Epidermal melanocyte (primary cell): ENCODE measurements around the gene ARL8A.
"Not testable (repeated sequence)": the region's sequence is repeated elsewhere in the genome, so short reads cannot be mapped to it uniquely, and the experiment has no call there.

Experiments
- DNase-seq: peaks from one replicate; pipeline ENCODE4 v3.0.0; 2011; ENCODE audit warnings: low spot score; ENCODE audit not compliant: insufficient read length

Gene ARL8A

GRCh38 chr1:202159534-202160371, 15.2 kb upstream of the ARL8A start:
- DNase-seq, result no peak

DNA sequence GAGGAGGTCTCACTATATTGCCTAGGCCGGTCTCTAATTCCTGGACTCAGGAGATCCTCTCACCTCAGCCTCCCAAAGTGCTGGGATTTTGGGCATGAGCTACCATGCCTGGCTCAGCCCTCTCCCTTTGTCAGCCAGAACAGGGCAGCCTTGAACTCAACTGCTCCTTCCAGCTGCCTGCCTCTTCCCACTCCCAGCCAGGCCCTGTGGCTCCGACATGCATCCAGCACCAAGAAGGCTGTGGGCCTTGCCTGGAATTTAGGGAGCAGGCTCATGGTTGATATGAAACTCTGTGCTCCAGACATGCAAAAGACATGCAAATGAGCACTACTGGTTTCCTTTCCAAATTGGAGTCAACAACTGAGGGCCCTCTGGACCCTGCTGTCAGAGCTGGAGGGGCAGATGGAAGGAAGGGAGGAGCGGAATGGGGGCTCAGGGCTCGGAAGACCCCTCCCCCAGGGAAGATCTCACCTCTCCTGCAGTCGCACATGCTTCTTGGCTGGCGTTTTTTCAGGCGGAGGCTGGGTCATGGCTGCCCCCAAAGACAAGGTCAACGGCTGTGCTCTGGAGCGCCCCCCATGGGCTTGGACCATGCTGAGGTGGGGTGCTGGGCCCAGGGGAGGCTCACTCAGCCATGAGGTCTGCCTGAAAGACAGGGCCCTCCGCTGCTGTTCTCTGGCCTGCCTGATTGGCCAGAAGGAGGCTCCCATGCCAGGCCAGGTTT, 14.4 kb upstream of the ARL8A start:
- DNase-seq, result no peak

DNA sequence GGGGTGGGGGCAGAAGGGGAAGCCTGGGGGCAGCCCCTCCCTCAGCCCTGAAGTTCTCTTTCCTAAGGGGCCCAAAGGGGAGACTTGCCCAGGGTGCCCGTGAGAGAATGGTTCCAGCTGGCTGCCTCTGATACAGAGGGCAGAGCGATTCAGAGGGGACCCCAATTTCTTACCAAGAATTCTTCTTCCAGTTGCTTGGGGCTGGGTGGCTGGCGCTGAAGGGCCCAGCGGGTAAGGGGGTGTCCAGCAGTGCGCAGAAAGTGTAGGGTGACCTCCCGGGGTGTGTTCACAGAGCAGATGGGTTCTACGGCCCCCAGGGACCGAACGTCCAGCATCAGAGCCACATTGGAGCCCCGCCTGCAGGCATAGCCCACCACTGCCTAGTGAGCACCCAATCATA, 13.4 kb upstream of the ARL8A start:
- DNase-seq, result no peak

GRCh38 chr1:202156590-202156989, 12.1 kb upstream of the ARL8A start:
- no peak for DNase-seq

GRCh38 chr1:202155478-202156021, 11.0 kb upstream of the ARL8A start:
- DNase-seq, result no peak

DNA sequence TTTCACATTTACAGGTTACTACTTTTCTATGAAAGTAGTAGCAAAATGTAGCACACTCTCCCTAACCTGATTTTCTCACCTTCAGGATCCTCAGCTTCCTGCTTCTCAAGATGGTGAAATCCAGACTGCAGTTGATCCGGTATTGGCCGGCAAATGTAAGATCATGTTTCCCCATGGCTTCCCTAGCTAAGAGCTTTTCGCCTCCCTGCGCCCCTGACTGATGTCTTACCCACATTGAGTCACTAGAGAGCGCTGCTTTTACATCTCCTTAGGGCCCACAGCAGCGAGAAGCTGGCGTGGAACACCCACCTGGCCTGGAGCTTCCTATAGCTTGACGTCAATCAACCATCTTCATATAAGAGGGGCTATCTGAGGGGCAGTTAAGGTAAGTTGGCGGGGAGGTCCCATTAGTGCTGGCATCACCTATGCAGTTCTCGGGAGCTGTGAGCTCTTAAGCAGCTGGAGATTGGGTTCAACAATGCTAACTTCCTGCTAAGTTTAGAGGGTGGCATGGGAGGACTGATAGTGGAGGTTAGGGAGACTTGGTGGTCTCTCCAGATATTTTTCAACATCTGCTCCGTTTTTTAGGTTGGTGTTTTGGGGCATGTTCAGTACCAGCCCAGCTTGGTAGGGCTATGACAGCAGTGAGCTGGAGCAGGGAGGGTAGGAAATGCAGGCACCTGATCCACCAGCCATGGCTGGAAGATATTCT, 10.4 kb upstream of the ARL8A start:
- DNase-seq, result no peak

GRCh38 chr1:202154148-202154765, 9.7 kb upstream of the ARL8A start:
- DNase-seq, result no peak

DNA sequence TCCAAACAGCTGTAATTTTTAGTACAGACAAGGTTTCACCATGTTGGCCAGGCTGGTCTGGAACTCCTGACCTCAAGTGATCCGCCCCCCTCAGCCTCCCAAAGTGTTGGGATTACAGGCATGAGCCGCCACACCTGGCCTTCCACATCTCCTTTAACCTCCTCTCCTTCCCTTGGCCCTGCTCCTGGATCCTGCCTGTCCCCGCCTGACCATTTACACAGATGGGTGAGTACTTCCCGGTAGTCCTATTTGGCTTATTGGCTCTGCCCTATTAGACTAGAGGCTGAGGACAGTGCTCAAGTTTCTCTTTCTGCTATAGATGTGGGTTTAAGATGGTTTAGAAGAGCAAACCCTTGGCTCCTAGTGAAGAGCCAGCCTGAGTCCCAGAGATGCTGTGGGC, 8.7 kb upstream of the ARL8A start:
- no peak for DNase-seq

DNA sequence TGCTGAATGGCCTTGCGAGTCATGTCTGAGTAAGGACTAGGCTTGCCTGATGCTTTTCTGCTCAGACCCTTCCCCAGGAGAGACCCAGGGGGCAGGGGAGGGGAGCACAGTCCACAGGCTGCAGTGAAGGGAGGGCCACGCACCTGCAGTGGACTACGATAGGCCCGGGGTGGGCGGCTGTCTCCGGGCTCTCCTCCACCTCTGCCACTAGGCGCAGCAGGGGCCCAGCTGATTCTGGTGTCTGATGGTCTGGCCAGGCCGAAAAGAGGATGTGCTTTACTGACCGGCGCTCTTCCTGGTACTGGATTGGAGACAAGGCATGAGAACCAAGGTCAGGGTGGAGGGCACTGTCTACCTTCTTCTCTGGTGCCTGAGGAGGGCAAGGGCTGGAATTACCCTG, 7.9 kb upstream of the ARL8A start:
- DNase-seq, result no peak

GRCh38 chr1:202151045-202151444, 6.5 kb upstream of the ARL8A start:
- no peak for DNase-seq

DNA sequence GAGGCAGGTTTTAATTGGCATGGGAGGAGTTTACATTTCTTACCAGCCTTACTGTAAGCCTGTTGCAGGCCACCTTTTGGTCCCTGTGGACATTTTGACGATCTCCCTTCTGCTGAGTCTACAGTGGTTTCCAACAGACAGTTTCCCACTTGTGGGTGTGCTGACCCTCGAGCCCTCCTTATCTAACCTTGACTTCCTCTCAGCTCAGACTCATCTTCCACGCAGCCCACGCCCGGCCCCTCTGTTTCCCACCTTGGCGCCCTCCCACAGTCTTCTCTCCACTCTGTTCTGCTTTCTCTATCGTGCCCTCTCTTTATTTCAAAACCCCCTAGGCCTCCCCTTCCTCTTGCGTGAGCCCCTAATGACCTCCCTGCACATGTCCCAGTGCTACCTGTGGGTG, 6.1 kb upstream of the ARL8A start:
- no peak for DNase-seq

DNA sequence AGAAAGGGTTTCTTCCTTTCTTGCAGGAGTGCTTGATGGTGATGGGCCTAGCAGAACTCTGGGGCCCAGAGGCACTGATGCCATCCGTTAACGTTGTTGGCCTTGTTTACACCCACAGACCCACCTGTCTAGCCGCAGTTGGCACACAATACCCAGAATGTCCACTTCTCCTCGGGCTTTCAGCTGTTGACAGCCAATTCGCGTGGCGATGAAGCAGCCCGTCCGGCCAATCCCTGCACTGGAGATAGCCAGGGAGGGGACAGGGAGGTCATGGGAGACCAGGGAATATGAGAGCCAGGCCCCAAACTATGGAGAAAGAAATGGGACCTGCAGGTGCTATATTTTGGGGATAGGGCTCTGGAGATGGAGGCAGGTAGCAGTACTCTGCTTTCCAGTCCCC, 5.7 kb upstream of the ARL8A start:
- no peak for DNase-seq

GRCh38 chr1:202149566-202149965, 5.0 kb upstream of the ARL8A start:
- DNase-seq, result no peak

GRCh38 chr1:202148391-202148790, 3.9 kb upstream of the ARL8A start:
- no peak for DNase-seq

GRCh38 chr1:202146993-202147392, 2.5 kb upstream of the ARL8A start:
- no peak for DNase-seq

GRCh38 chr1:202146279-202146678, 1.7 kb upstream of the ARL8A start:
- no peak for DNase-seq

GRCh38 chr1:202145744-202146140, 1.2 kb upstream of the ARL8A start:
- DNase-seq, result not testable (repeated sequence)

DNA sequence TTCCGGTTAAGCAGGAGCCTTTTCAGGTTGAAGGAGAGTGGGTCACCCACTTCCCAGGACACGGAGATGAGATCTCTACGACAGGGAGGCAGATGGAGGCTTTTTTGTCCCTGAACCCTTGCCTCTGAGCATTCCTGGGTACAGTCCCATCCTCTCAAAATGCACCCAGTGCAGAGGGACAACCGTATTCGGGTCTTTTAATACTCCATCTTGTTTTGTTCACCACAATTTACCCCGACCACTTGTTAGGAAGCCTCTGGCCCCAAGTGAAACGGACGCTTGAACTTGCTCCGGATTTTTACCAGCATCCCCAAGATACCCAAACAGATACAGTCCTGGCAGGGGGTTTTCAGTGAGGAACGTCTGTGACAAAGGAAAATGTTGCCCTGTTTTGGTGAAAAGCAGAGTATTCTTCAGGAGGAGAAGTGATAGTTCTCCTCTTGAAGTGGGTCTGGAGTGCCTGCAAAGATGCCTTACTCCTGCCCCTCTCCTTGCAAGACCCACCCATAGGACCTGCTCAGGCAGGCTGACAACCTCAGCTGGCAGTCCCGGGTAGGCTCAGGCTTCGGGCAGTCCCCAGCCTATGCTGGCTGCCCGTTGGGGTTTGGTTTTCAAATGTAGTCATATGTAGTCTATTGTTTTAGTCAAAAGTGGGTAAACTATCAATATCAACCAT, 669 bp upstream of the ARL8A start:
- DNase-seq, result no peak

- DNase-seq, result no peak
These were observed 652 bp downstream of the ARL8A start for GRCh38 chr1:202143768-202144401.

GRCh38 chr1:202143011-202143767, 1.3 kb downstream of the ARL8A start:
- DNase-seq, result no peak
